Anterior cingulate cortex (tissue), 58 donors: ENCODE data around the gene APOB.

Source experiments
- DNase-seq, 58 donors: peaks; one replicate each; lab custom pipeline; 2025; lab: John Stamatoyannopoulos, UW

APOB gene

GRCh38 chr2:21052044-21052443 lies 8.2 kb upstream of the APOB start:
- no peak for DNase-seq

DNA sequence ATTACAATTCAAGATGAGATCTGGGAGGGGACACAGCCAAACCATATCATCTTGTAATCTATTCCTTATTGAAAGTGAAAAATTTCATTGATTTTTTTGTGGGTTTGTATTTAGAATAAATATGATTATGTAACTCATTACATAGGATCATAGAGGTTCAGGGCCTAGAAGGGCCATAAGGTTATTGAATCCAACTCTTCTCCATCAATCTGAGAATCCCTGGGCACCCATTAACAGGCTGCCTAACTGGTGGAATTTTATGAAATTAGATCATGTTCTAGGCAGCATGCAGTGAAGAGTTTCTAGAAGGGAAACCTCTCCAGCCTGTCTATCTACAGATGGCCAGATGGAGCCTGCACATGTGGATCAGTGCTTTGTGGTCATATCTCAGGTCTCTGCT lies 6.3 kb upstream of the APOB start:
- no peak for DNase-seq

- DNase-seq: no peak
These were observed 3.5 kb upstream of the APOB start for GRCh38 chr2:21047141-21048009.

- DNase-seq: no peak
These were observed 2.6 kb upstream of the APOB start for GRCh38 chr2:21046506-21046905.

GRCh38 chr2:21044694-21045371 lies 960 bp upstream of the APOB start:
- DNase-seq: no peak

- peak in 50 of 58 donors; percentile 3 to 65 (median 32) for DNase-seq
These were observed 722 bp downstream of the APOB start for GRCh38 chr2:21042958-21043743.

- DNase-seq: no peak
These were observed 1.2 kb downstream of the APOB start for GRCh38 chr2:21042708-21042957.

DNA sequence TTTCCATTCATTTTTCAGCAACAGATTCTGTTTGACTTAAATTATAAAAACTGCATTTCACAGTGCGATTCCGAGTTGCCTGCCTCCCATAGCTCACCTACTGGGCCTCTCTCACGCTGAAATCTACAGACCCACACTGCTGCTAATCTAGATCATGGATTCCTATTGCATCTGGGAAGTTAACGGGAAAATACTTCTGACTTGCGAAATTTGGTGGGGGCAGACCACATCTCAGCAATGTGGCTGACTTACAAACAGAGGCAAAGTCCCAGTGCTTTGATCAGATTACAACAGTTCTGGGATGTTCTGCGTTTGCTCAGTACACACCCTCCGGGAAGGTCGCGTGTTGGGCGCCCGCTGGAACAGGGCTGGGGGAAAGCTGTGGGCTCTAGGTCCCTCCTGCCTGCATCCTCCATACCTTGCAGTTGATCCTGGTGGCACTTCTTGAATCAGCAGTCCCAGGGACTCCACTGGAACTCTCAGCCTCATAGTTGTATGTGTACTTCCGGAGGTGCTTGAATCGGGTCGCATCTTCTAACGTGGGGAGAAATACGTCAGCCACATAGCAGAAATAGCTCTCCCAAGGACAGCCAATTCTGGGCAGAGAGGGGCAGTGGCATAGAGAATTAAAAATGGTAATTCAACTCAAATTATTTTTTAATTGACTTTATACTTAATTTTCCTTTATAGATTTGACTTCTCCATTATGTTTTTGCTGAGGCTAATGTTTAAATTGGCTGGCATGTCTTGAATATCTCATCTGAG lies 1.7 kb downstream of the APOB start:
- no peak for DNase-seq

DNA sequence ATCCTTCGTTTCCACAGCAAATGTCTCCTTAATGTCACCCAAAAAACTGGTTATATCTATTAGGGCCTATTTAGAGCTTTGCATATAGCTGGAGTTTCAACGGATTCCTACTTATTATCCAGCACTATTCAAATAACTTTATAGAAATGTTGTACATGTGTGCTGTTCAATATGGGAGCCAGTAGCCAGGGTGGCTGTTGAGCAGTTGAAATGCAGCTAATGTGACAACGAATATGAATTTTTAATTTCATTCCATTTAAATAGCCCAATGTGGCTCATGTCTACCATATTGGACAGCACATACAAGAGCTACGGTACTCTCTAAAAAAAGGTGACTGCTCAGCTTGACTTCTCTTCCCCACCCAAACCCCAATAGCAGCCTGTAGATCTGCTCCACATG lies 2.4 kb downstream of the APOB start:
- DNase-seq: no peak

DNA sequence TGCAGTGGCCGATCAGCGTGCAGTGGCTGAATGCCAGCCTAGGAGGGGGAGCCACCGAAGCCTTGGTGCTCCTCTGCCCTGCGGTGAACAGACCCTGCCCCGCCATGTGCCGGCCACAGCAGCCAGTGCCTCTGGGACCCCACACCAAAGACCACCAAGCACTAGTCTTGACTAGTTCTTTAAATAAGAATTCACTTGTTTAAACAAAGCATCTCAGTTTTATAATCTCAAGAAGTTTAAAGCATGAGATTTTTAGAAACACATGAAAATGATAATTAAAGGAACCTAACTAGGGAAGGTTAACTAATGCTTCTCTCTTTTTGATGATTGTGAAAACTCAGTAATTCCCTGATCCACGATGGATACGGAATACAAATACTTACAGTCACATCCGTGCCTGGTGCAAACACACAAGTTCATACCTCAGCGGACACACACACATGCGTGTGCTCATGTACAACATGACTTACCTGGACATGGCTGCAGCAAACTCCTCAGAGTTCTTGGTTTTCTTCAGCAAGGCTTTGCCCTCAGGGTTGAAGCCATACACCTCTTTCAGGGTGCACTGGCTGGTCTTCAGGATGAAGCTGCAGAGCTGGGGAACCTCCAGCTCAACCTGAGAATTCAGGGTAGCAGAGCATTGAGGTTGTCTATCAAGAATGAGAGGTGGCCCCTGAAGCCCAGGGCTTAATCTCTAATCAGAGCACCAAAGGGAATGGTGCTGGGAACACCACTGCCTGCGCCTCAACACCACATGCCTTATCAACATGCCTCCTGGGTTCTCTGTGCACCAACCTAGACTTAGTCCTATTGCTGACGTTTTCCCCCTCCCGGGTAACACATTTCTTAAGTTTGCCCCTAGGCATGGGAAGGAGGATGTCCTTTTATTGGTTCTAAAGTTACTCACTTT lies 3.1 kb downstream of the APOB start:
- no peak for DNase-seq

DNA sequence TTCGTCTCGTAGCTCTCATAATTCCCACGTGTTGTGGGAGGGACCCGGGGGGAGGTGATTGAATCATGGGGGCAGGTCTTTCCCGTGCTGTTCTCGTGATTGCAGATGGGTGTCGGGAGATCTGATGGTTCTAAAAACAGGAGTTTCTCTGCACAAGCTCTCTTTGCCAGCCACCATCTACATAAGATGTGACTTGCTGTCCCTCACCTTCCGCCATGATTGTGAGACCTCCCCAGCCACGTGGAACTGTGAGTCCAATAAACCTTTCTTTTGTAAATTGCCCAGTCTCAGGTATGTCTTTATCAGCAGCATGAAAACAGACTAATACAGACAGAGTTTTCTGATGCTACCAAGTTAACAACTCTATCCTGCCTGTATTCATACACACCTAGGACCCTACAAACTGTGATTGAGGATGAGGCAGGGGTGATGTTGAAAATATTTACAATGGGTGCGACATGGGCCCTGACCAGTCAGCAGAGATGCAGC lies 3.9 kb downstream of the APOB start:
- no peak for DNase-seq

DNA sequence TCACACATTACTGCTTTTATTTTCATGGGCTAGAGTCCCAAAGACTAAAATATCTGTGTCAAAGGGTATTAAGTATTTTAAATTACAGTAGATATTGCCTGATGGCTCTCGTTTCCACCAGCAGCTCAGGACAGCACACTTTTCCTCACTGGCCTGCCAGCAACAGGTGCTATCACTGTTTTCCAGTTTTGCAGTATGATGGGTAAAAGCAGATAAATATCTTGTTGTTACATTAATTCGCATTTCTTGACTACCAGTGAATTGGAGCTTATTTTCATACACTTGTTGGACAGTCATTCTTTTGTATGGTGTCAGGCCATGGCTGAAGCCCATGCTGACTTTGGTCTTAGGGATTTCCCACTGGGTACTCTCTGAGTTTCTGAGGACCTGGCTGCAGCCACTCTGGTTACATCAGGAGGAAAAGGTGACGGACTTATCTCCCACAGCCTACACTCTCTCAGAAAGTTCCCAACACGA lies 4.8 kb downstream of the APOB start:
- DNase-seq: no peak

GRCh38 chr2:21038403-21039073 lies 5.3 kb downstream of the APOB start:
- DNase-seq: no peak

DNA sequence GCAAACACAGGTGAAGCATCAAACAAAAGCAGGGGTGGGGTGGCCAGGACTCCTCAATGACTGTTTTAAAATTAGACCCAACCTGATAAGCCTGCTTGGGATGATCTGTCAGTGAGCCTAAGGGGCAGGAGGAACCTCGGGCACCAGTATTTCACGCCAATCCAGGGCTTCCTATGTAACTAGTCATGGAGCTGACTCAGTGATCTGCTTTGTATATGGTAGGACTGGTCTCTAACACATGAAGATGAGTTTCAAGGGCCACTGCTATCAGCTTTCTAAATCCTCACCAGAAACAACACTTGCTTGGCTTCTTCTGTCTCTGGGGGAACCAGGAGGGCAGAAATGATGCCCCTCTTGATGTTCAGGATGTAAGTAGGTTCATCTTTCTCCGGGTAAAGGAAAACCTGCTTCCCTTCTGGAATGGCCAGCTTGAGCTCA lies 6.2 kb downstream of the APOB start:
- no peak for DNase-seq

DNA sequence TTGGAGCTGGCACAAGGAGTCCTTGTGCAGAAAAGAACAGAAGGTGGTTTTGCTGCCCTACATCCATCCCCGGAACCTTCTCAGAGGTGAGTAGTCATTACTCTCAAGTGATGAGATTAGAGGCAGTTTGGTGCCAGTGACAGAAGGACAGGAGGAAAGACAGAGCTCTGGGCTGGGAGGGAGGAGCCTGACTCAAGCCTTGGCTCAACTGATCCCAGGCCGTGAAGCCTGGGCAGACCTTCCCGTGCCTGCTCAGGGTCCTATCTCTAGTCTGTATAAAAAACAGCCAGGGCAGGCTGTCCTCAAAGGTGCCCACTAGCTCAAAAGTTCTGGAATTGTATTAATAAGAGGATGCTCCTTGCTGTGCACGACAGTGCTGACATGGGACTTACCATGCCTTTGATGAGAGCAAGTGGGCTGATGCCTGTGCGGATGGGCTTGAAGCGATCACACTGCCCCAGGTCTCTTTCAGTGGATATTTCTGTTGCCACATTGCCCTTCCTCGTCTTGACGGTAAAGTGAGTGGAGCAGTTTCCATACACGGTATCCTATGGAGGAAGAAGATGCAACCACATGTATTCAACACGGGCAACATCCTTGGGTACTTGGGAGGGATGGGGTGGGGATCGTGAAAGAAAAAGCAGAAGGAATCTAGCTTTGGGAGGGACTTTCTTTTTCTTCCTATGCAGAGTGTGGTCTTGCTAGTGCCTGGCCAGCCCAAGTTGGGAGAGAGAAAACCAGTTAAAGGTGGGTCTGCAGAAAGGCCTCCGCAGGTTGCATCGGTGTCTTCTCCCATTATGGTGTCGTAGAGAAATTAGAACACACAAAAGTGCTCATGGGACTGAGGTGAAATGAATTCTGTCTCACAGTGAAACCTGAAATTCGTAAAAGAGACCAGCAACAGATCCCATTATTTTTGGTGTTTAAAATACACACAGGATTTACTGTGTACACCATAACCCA lies 6.9 kb downstream of the APOB start:
- no peak for DNase-seq

DNA sequence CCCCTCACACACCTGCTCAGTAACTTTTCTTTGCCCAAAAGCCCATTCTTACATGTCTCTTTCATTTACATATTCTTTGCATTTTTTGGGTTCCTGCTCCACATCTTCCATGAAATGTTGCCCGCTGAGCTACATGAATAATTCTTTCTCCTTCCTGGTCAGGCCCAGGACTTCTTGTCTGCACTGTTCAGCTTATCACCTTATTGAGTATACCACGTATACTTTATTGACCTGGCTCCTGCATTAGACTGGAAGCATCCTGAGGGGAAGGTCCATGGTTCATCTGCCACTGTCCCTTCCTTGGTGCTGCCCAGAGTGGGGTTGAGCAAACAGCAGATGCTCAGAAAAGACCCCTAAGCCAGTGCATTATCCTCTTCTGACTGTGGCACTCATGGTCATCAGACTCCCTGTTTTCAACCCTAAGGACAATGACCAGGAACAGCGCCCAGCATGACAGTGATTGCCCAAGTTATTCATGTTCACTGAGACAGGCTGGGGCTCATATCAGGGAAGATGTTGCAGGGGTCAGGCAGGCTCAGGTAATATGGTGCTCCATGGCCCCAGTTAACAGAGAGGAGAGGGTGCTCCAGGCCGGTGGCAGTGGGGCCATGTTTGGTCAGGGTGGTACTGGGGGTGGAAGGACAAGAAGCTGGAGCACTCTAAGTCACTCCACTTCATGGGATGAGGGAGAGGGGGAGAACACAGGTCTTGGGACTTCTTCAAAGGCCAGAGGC lies 7.7 kb downstream of the APOB start:
- no peak for DNase-seq
